HG02884 (cell line): ENCODE data around the gene DMAC1.
A peak's percentile ranks its signal among the peaks of the same experiment; 100 is the strongest.

ENCODE experiments used
- ATAC-seq: cut with Tn5 transposase; IDR thresholded peaks from one replicate; pipeline ENCODE4 v1.9.1; 2021; ENCODE audit warnings: mild to moderate bottlenecking, moderate library complexity; ENCODE audit not compliant: unreplicated experiment

Gene DMAC1

GRCh38 chr9:7783635-7784063 lies 15.9 kb downstream of the DMAC1 start:
- no peak for ATAC-seq

GRCh38 chr9:7782400-7783120 lies 17.0 kb downstream of the DMAC1 start:
- ATAC-seq: no peak

GRCh38 chr9:7780261-7780988 lies 19.2 kb downstream of the DMAC1 start:
- no peak for ATAC-seq

GRCh38 chr9:7778851-7779600 lies 20.6 kb downstream of the DMAC1 start:
- ATAC-seq: no peak

- ATAC-seq: no peak
Measured at GRCh38 chr9:7777771-7778170, 21.8 kb downstream of the DMAC1 start.

- no peak for ATAC-seq
Measured at GRCh38 chr9:7770111-7770510, 29.5 kb downstream of the DMAC1 start.

GRCh38 chr9:7762600-7762999 lies 37.0 kb downstream of the DMAC1 start:
- no peak for ATAC-seq

- ATAC-seq: no peak
Measured at GRCh38 chr9:7760014-7760415, 39.6 kb downstream of the DMAC1 start.

- ATAC-seq: peak; percentile 99
Measured at GRCh38 chr9:7756088-7756487, 43.5 kb downstream of the DMAC1 start.

- no peak for ATAC-seq
Measured at GRCh38 chr9:7752481-7752880, 47.1 kb downstream of the DMAC1 start.
